HUES64 (cell line): ENCODE data around the gene ESRRB. TPM values are rescaled to one million over a fixed set of nuclear protein-coding genes. Genes with fewer than 3 reads are reported as not detected.
A peak's percentile ranks its signal among the peaks of the same experiment; 100 is the strongest.

Experiments used
- H3K27ac ChIP-seq: 2 replicates; pipeline ENCODE4 v1.7.0; 2013; ENCODE audit warnings: low read depth, low read length, inconsistent platforms
- H3K27me3 ChIP-seq: 2 replicates; pipeline ENCODE4 v1.6.1; 2013; ENCODE audit warnings: mild to moderate bottlenecking, low read length; ENCODE audit not compliant: insufficient read depth
- H3K36me3 ChIP-seq: 2 replicates; pipeline ENCODE4 v1.6.1; 2013; ENCODE audit warnings: mild to moderate bottlenecking, low read length; ENCODE audit not compliant: insufficient read depth
- H3K4me1 ChIP-seq: 2 replicates; pipeline ENCODE4 v1.6.1; 2013; ENCODE audit warnings: mild to moderate bottlenecking, low read length, moderate library complexity; ENCODE audit not compliant: insufficient read depth
- H3K4me3 ChIP-seq: 2 replicates; pipeline ENCODE4 v1.5.1; 2013; ENCODE audit warnings: mild to moderate bottlenecking, low read length, moderate library complexity
- H3K9ac ChIP-seq: 2 replicates; pipeline ENCODE4 v1.6.1; 2013; ENCODE audit warnings: mild to moderate bottlenecking, low read depth, low read length
- H3K9me3 ChIP-seq: 2 replicates; pipeline ENCODE4 v1.6.1; 2013; ENCODE audit warnings: low read depth, low read length; ENCODE audit not compliant: insufficient read depth
- WGBS: fragments of 150-250, 120-280 bp; methylation state at CpG from one replicate; pipeline ENCODE4 v1.1.7; 2013; ENCODE audit warnings: missing lambda C conversion rate; 5-methylcytosine and 5-hydroxymethylcytosine counted together
- polyA plus RNA-seq, 2 experiments: library from polyadenylated mRNA; stranded (reverse); fragments of 50-300 nt; gene quantifications; one replicate each; pipeline ENCODE4 v1.2.3, GENCODE V29; 2013

The ESRRB gene
- polyA plus RNA-seq (2013, experiment 1 of 2), result 0.35 TPM
- polyA plus RNA-seq (2013, experiment 2 of 2), result 0.57 TPM

DNA sequence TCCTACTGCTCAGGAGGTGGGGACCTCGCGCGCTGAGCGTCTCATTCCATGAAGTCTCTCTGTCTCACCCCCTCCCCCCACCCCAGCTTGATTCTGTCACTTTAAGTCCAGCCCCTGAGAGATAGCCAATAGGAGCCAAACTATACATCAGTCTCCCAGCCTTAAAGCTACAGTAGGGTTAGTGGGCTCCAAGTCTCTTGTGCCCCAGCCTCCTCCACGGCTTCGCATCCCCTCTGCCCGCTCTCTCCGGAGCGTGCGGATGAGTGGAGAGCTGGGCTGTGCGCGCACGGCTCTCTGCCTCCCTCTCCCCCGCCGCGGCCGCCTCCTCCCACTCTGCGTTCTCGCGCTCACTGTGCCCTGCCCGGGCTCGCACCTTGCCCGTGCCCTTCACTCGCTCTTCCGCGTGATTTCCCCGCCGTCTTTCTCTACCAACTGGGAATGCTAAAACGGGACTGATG is at the start of gene ESRRB:
TSS of gene ESRRB (plus strand) at position 191 of the 458 bp plus-strand sequence. CDS start at position 456, 265 bp downstream.
- WGBS, result under 1% methylated on average over 29 of the region's 29 CpGs
- Histone ChIP-seq H3K4me1 (peaks cover 6% of the 10 kb centered on the region; the same call in 1 of the 2 replicates), H3K4me3 (peak within 1 kb of the TSS; percentile 72), H3K9ac (no peak within 1 kb of the TSS), H3K9me3 (no peaks in the 10 kb centered on the region), H3K36me3 (no peaks in the 10 kb centered on the region), H3K27ac (no peak within 1 kb of the TSS), H3K27me3 (peaks cover 79% of the 10 kb centered on the region)

DNA sequence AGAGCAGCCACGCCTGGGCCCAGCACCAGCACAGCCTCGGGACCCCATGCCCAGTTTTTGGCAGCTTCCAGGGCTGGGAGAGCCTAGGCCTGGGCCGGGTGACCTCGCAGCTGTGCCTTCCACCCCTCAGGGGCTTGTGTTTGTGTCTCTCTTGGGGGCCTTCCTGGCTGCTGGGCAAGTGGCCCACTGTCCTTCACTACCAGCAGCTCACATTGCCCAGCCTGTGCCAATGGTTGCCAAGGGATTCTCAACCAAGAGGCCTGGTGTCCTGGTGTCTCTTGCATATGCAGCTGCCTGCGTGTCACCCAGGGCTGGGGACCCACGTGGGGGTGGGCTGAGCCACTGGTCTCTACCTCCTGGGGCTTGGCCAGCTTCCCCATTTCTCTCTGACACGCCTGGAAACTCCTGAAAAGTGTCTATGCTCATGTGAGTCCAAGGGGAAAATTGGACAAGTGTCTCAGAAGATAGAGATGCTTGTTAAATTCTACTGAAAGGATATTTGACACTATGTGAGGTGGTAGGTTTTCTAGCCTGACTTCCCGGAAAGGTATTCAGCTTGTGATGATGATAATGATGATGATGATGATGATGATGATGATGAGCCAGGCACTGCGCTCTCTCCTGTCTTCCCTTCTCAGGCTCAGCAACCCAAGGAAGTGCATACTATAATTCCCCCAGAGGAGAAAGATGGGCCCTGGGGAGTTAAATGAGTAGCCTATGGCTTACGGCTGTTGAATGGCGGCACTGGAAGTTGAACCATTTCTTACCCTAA is 48.8 kb upstream of the ESRRB start:
- H3K36me3 ChIP-seq, result no peaks in the 10 kb centered on the region
- H3K27ac ChIP-seq, result no peak overlapping the region
- H3K9me3 ChIP-seq, result no peaks in the 10 kb centered on the region
- H3K27me3 ChIP-seq, result peaks cover 18% of the 10 kb centered on the region
- H3K4me3 ChIP-seq, result no peak overlapping the region
- 92% methylated on average over 10 of the region's 11 CpGs for WGBS
- H3K9ac ChIP-seq, result no peak overlapping the region
- peaks cover 15% of the 10 kb centered on the region for H3K4me1 ChIP-seq

DNA sequence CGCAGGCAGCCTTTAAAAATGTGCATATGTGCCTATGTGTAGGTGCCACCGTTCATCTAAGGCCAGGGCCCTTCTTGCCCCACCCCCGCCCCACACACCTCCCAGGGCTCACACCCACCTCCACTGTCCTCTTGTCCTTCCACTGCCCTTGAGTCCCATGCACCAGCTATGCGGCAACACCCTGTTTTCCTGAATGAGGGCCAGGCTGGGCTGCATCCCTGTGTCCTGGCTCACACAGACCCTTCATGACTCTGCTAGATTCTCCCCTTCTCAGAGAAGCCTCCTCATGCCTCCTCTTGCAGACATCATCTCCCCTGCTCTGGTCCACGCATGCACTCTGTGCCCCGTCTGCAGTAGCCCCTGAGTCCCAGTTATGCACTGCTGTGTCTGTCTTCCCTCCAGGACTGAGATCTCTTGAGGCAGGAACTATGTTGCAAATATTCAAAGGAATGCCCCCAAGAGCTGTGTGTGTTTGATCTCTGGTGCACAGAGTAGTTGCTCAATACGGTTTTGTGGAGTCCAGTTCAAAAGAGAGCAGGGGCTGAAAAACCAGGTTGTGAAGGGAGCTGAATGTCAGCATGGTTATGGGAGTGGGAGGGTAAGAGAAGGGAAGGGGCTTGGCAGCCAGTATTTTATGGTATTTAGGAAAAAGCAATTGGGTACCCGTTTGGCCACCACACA is 47.3 kb upstream of the ESRRB start:
- 79% methylated on average over 8 of the region's 8 CpGs for WGBS
- Histone ChIP-seq H3K27ac (no peak overlapping the region), H3K27me3 (peaks cover 18% of the 10 kb centered on the region), H3K9ac (no peak overlapping the region), H3K9me3 (no peaks in the 10 kb centered on the region), H3K36me3 (no peaks in the 10 kb centered on the region), H3K4me3 (peak overlapping the region; percentile 55; the same call in 1 of the 2 replicates), H3K4me1 (peaks cover 15% of the 10 kb centered on the region)

DNA sequence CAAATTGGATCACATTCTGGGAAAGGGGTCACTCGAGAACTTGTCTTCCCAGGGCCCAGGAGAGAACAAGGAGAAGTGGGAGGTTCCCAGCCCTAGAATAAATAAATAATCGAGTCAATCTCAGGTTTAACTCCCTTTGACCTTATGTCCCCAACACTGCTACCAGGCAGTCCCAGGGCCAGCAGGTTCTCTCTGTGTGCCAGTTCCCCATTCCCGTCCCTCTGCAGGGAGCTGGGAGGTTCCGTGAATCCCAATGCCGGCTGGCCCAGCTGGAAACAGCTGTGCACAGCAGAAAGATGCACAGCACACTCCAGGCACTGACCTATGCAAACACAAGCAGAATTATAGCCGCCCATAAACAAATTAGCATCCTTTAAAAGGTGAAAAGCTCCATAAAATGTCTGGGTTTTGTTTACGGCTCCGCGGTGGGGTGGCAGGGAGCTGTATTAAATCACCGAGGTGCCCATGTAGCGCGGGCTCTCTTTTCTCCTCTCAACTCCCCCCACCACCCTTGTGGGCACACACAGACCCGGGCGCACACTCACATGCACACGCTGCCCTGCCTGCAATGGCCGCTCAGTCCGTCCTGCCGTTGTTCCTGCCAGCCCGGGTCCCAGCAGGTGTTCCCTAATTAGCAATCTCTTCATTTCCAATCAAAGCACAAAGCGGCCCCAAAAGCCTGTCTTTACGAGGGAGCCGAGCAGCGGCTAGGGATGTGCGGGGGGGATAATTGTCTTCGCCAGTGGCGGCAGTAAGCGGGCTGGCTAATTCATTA is 46.6 kb upstream of the ESRRB start:
- Histone ChIP-seq H3K27me3 (peaks cover 18% of the 10 kb centered on the region), H3K9ac (peak overlapping the region; percentile 59)

DNA sequence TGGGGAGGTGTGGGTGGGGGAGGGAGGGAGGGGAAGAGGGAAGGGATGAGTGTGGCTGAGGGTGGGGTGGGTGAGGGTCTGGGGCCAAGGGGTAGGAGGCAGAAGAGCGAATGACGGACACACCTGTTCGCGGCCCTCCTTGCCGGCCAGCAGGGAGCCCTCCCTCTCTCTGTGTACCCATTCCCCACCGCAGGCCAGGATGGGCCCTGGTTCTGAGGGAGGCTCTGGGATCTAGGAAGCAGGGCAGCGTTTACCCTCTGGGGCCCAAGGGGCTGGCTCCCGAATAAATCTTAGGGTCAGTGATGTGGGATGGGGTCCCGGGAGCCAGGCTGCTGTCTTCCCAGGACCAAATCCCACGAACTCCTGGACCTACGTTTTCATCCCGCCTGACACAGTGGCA is 46.0 kb upstream of the ESRRB start:
- peak overlapping the region; percentile 55 for H3K4me3 ChIP-seq
- H3K9me3 ChIP-seq, result no peaks in the 10 kb centered on the region
- H3K4me1 ChIP-seq, result peaks cover 21% of the 10 kb centered on the region
- H3K27me3 ChIP-seq, result peaks cover 18% of the 10 kb centered on the region
- H3K36me3 ChIP-seq, result no peaks in the 10 kb centered on the region
- H3K9ac ChIP-seq, result no peak overlapping the region
- no peak overlapping the region for H3K27ac ChIP-seq
- 34% methylated on average over 12 of the region's 12 CpGs for WGBS

More for the DNA sequence above, 46.6 kb upstream of the ESRRB start:
- 9% methylated on average over 26 of the region's 27 CpGs for WGBS
- Histone ChIP-seq H3K4me3 (peak overlapping the region; percentile 55), H3K9me3 (no peaks in the 10 kb centered on the region), H3K4me1 (peaks cover 17% of the 10 kb centered on the region), H3K36me3 (no peaks in the 10 kb centered on the region), H3K27ac (no peak overlapping the region)

DNA sequence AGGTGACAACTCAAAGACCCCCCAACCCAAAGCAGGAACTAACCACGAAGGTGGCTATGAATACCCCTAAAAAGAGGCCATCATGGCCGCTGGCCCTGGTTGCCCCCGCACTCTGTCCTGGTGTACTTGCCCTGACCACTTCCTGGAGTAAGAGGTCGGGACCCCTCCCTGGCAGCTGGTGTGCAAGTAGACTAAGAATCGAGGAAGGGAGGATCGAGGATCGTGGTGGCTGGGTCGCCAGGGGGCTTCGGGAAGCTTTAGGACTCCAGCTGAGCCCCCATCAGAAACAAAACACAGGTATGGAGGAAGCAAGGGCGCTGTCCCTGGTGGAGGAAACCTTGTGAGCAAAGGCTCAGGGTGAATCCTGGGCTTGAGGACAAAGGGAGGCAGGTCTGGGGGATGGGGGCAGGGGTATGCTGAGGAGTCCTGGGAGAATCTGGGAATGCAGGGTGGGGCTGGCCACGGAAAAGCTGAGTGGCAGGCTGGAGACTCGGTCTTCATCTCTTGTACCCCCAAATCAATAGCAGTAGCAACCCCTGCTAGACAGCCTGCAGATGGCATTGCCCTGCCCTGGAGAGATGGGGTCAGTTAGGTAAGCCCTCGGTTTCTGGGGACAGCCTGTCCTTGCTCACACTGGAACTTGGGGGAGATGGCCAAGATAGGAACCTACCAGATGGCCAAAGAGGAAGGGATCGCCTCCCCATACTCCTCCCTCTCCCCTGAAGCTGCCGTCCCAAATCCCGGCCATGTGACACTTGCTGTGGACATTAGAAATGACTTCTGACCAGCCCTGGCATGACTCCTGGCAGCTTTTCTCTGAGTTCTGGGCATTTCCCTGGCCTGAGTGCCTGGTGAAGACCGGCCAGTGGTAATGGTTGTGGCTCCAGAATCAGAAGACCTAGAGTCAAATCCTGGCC is 45.3 kb upstream of the ESRRB start:
- no peak overlapping the region for H3K9ac ChIP-seq
- H3K4me3 ChIP-seq, result 0 out of 2 replicates have a peak overlapping the region, but pooled peaks have one; percentile 55
- 70% methylated on average over 17 of the region's 17 CpGs for WGBS
- H3K4me1 ChIP-seq, result peaks cover 21% of the 10 kb centered on the region
- no peaks in the 10 kb centered on the region for H3K36me3 ChIP-seq
- H3K9me3 ChIP-seq, result no peaks in the 10 kb centered on the region
- peaks cover 18% of the 10 kb centered on the region for H3K27me3 ChIP-seq
- no peak overlapping the region for H3K27ac ChIP-seq

DNA sequence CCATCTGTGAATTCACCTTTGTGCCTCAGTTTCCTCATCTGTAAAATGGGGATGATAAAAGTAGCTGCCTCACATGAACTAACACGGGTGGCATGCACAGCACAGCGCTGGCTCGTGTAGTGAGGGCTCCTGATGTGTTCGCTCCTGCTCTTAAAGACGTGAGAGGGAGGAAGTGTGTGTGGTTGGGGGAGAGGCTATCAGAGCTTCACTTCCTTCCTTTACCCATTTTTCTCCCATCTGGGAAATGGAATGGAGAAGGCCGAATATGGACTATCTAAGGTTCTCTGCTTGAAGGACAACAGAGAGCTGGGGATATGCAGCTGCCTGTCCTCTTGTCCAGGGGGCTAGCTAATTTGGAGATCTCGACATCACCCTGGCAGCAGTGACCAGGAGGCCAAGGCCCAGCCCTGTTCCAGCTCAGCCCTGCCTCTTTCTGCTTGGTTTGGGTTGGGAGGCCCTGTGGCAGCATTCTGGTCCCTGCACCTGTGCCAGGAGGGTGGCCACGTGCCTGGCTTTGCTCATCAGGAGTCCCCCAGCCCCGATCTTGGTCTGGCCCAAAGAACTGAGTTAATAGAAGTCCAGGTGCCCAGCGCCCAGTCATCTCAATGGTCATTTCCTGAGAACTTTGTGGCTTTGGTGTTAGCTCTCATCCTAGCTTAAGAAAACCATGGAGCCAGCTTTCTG is 44.5 kb upstream of the ESRRB start:
- WGBS, result 90% methylated on average over 9 of the region's 10 CpGs
- Histone ChIP-seq H3K9me3 (no peaks in the 10 kb centered on the region), H3K27me3 (peaks cover 18% of the 10 kb centered on the region)

DNA sequence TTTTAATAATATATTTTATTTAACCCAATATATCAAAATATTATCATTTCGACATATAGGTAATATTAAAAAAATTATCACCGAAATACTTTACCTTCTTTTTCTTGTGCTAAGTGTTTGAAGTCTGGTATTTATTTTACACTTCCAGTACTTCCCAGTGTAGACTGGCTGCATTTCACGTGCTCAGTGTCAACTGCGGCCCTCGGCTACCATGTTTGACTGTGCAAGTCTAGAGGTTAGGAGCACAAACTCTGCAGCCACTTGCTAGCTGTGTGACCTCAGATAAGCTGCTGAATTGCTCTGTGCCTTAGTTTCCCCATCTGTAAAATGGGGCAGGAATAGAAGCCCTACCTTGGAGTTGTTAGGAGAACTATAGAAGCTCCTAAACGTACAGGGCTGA is 42.3 kb upstream of the ESRRB start:
- 63% methylated on average over 4 of the region's 6 CpGs for WGBS
- Histone ChIP-seq H3K4me1 (peaks cover 16% of the 10 kb centered on the region), H3K36me3 (no peaks in the 10 kb centered on the region), H3K9me3 (no peaks in the 10 kb centered on the region), H3K27me3 (peaks cover 10% of the 10 kb centered on the region), H3K9ac (no peak overlapping the region), H3K27ac (no peak overlapping the region), H3K4me3 (no peak overlapping the region)

More for the DNA sequence above, 44.5 kb upstream of the ESRRB start:
- Histone ChIP-seq H3K4me1 (peaks cover 21% of the 10 kb centered on the region), H3K4me3 (no peak overlapping the region), H3K36me3 (no peaks in the 10 kb centered on the region), H3K9ac (no peak overlapping the region), H3K27ac (no peak overlapping the region)

DNA sequence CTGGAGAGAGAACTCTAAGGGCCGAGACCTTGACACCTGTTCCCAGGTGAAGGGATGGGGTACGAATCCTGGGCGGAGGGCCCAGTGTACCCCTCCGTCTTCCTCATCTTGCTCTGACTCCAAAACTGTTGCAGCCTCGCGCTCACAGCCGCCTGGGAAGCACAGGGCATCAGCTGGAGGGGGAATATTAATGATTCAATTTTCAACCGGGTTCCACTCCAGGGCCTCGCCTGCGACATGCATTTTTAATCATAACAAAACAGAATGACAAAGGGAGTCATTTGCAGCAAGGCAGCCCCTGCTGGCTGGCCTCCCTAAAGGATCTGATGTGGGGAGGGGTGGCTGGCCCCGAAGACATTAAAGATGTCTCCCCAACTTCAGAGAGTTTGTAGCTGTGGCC is 41.6 kb upstream of the ESRRB start:
- Histone ChIP-seq H3K4me3 (no peak overlapping the region), H3K36me3 (no peaks in the 10 kb centered on the region), H3K27ac (no peak overlapping the region), H3K27me3 (peaks cover 5% of the 10 kb centered on the region; the same call in 1 of the 2 replicates), H3K4me1 (peaks cover 12% of the 10 kb centered on the region), H3K9me3 (no peaks in the 10 kb centered on the region), H3K9ac (no peak overlapping the region)
- 73% methylated on average over 11 of the region's 11 CpGs for WGBS

DNA sequence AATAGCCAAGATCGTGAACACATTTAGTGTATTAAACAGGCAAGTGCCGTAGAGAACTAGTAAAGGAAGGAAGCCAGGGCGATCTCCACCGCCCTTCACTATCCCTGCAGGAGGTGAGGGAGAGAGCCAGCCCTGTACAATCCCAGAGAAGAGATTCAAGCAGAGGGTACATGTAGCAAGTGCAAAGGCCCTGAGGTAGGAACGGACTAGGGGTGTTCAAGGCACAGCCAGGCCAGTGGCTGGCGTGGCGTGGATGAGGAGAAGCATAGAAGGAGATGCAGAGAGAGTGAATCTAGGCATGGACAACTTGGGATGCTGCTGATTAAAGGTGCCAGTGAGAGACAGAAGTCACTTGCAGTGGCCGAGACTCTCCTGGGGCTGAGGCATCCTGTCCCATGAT is 39.1 kb upstream of the ESRRB start:
- H3K36me3 ChIP-seq, result no peaks in the 10 kb centered on the region
- no peaks in the 10 kb centered on the region for H3K9me3 ChIP-seq
- no peak overlapping the region for H3K27ac ChIP-seq
- no peaks in the 10 kb centered on the region; the same call in 1 of the 2 replicates for H3K27me3 ChIP-seq
- 0 out of 2 replicates have a peak, but pooled peaks cover 8% of the 10 kb centered on the region for H3K4me1 ChIP-seq
- whole genome bisulfite sequencing, result 83% methylated on average over 8 of the region's 8 CpGs
- H3K4me3 ChIP-seq, result no peak overlapping the region
- no peak overlapping the region for H3K9ac ChIP-seq
